ENCODE results near the gene PABPC1L.

PABPC1L gene

DNA sequence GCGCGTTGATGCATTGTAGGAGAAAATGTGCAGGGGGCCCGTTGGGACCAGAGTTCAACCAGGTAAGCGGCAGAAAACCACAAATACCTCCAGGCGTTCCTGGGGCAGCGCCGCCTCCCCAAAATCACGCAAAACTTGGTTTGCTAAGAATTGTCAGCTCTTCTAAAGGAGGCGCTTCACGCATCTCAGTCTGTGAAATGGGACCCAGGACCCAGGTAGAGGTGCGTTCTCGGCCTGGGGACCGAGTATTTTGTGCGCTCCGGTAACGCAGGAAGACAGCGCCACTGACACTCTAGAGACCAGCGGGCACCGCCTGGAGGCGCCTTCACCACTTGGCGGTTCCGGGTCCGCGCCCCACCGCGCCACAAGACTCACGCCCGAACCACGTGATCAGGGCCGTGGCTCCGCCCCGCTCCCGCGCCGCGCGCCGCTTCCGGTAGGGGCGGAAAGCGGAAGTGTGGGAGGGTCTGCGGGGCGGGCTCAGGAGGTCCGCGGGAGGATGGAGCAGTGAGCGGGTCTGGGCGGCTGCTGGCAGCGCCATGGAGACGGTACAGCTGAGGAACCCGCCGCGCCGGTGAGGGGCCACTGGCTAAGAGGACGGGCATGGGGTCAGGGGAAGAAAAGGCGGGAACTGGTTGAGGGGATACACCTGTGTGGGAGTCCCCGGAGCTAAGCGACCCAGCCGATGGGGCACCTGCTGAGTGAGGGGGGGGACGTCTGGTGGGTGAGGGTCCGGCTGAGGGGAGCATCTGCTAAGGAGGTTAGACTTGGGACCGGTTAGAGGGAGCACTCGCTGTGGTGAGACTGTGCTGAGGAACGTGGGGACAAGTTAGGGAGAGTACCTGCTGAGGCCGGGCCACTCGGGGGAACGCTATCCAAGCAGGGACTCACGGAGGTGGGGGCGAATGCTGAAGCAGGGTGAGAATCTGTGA, 56.4 kb downstream of the PABPC1L start, which contains the start of gene STK4:
Gene STK4 (plus strand): TSS at position 483 of the 932 bp plus-strand sequence. CDS start 57 bp downstream, at position 540.
- in situ Hi-C loops (cut with MboI; ENCODE audit: low sequenced_read_pairs) = no loop called here

DNA sequence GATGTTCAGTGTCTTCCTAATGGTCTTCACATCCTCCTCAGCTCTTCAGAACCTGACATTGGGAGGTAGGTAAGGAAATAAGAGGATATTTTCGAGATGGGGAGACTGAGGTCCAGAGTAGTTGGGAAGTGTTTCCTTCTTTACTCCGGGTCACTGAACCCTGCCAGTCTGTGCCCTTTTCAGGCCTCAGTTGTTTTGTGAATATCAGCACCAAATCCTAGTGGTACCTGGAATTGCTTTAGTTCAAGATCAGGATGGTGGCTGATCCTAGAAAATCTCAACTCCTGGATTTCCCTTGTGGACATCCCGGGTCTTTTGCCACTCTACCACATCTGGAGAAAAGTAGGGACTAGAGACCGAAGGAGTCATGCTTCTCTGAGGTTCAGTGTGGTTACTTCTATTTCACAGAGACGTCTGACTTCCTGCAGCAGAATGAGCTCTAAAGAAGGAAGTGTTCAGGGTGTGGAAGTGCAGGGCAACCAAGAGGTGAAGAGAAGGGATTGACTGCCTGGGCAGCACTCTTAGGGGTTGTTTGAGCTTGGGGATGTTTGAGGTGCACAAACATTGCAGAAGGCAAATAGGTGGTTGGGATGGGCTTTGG, 57.4 kb downstream of the PABPC1L start:
- in situ Hi-C loops (cut with MboI; ENCODE audit: low sequenced_read_pairs) = no loop called here

DNA sequence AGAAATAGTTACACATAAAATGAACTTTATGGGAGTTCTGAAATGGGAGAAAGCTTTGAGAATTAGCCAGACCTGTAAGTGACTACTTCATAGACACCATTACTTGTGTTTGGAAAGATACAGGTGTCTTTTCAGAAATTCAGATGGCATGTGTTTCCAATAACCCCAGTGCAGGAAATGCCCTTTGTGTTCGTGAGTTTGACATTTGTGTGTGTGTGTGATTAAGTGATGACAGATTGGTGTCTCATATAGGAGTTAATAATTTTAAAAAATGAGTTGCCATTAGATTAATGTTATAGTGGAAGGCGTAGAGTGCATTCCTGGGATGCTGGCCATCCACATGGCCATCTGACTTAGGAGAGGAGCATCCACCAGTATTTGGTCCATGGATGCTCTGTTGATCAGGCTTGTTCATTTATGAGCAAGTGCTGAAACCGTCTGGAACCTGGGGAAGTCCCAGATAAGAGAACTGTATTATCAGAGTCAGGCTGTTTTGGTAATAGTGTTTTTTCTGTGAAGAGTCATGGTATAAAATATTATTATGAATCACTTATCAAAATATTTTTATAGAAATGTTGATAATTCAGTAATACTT, 59.5 kb downstream of the PABPC1L start:
- in situ Hi-C loops (cut with MboI; ENCODE audit: low sequenced_read_pairs) = no loop called here

DNA sequence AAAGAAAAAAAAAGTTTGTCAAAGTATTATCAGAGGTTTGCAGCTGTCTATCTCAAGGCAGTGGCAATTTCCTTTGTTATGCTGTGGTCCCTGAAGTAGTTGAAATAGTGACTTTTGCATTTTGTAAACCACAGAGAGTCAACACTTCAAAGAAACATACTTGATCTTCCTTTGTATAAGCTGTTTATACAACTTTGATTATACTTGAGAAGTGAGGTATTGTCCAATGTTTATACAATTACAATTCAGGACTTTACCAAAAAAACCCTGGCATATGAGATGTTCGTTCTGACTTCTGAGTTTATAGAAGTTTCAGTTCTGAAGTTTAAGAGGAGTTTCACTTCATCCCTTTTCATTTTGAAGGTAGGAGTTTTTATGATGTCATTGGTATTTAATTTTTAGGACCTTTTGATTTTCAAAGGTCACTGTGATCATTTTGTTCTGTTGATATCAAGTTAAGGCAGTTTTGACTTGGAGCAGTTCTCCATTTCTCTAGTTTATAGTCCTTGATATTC, 60.4 kb downstream of the PABPC1L start:
- in situ Hi-C loops (cut with MboI; ENCODE audit: low sequenced_read_pairs) = no loop called here

DNA sequence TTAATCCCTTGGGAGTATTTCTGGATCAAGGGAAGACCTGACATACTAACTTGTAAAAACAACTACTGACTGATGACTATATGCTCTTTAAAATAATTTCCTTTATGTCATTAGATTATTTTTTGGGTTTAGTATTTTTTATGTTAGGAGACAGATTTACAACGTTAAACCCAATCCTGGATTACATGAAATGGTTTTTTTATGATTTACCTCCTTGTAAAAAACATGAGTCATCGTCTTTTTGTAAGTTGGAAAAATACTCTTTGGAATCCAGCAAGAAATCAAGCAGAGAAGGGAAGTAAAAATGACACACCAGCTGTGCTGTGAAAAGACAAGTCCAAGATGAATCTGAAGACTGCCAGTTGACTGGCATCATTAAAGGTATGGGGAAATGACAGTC, 63.2 kb downstream of the PABPC1L start:
- in situ Hi-C loops (cut with MboI; ENCODE audit: low sequenced_read_pairs) = no loop called here

DNA sequence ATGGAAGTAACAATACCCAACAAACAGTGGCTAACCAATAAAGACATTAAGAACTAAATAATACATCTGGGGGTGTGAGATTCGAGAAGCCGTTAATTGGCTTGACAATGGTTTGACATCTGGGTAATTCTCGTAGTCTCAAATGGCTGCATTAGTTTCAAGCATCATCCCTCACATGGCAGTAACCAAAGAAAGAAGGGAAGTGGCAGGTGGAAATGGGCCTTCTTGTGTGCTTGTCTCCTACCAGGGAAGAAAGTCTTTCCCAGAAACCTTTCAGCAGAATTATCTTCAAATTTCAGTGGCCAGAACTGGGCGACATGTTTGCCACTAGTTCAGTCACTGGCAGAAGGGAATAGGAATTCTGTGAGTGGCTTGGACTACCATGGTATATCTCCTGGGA, 66.8 kb downstream of the PABPC1L start:
- in situ Hi-C loops (cut with MboI; ENCODE audit: low sequenced_read_pairs) = no loop called here

DNA sequence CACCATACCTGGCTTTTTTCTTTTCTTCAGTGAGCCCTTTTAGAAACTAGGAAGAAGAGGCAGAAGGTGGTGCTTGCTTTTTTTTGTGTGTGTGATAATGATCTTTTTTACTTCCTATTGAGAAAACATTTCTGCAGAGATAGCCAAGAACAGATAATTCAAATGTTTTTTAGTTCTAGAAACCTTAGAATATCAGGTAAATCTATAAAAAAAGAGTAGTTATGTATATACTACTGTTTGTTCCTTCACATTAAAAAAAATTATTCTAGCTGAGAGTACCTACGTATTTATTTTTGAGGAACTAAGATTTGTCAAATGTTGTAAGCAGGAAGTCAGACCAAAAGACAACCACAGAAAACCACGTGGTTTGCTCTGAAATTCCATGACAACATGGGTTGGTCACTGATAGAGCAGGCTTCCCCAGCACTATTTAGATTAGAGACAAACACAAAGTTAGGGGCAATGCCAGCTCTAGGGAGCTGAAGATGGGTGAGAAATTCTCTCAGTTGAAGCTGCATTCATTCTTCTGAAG, 69.3 kb downstream of the PABPC1L start:
- in situ Hi-C loops (cut with MboI; ENCODE audit: low sequenced_read_pairs) = no loop called here

DNA sequence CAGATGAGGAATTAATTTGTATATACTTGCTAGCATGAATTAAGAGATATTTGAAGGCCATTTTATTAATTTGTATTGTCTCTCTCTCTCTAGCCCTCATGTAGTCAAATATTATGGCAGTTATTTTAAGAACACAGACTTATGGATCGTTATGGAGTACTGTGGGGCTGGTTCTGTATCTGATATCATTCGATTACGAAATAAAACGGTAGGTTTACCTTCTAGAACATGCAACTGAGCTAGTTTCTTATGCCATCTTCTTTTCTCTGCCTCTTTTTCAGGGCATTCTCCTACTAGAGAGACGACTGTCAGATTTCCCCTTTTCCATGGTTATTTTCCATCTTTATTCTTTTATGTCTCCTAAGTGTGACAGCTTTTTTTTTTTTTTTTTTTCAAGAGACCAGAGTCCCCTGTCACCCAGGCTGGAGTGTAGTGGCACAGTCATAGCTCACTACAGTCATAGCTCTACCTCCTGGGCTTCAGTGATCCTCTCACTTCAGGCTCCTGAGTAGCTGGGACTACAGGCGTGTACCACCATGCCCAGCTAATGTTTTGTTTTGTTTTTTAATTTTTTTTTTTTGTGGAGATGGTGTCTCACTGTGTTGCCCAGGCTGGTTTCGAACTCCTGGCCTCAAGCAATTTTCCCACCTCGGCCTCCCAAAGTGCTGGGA, 72.0 kb downstream of the PABPC1L start:
- in situ Hi-C loops (cut with MboI; ENCODE audit: low sequenced_read_pairs) = no loop called here

DNA sequence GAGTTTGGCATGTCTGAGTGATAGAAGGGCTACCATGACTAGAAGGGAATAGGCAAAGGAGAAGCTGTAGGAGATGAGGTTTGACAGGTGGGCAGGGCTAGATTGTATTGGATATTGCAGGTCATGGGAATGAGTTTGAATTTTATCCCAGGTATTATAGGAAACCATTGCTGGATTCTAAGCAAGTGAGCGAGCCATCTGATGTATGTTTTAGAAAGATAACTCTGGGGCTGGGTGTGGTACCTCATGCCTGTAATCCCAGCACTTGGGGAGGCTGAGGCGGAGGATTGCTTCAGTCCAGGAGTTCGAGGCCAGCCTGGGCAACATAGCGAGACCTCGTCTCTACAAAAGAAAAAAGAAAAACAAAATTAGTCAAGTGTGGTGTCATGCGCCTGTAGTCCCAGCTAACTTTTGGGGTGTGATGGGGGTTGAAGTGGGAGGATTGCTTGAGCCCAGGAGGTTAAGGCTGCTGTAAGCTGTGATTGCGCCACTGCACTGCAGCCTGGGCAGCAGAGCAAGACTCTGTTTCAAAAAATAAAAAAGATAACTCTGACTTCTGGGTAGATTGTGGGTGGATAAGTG, 73.3 kb downstream of the PABPC1L start:
- in situ Hi-C loops (cut with MboI; ENCODE audit: low sequenced_read_pairs) = no loop called here

DNA sequence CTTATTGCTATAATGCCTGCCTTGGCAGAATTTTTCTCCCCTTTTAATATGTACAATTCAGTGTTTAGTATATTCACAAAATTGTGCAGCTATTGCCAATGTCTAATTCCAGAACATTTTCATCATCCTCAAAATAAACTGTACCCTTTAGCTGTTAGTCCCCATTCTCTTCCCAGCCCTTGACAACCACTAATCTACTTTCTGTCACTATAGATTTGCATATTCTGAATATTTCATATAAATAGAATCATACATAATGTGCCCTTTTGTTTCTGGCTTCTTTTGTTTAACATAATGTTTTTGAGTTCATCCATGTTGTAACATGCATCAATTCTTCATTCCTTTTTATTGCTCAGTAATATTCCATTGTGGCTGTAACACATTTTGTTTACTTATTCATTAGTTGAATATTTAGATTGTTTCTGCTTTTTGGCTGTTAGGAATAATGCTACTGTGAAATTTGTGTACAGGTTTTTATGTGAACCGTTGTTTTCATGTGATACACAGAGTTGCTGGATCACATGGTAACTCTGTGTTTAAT, 78.8 kb downstream of the PABPC1L start:
- in situ Hi-C loops (cut with MboI; ENCODE audit: low sequenced_read_pairs) = no loop called here
